SU-DHL-6 (cell line): Measurements from ENCODE around the gene ZNF385D.

Experiments
- H2AFZ ChIP-seq: fragments of 200-600 bp; sonication (generic); 2 replicates; pipeline ENCODE4 v1.6.1; 2014; ENCODE audit warnings: low read depth, mild to moderate bottlenecking, moderate library complexity, mixed read lengths, antibody characterized with exemption, low read length; ENCODE audit not compliant: severe bottlenecking
- H3F3A ChIP-seq: fragments of 200-600 bp; shearing (Covaris generic); 2 replicates; pipeline ENCODE4 v1.6.0; 2016; ENCODE audit warnings: antibody characterized with exemption, mild to moderate bottlenecking; ENCODE audit not compliant: insufficient read depth
- H3K27ac ChIP-seq: fragments of 200-600 bp; sonication (generic); 2 replicates; pipeline ENCODE4 v1.5.1; 2016; ENCODE audit warnings: low read depth, mild to moderate bottlenecking, low read length, moderate library complexity, mixed read lengths
- H3K27me3 ChIP-seq: fragments of 200-600 bp; sonication (generic), shearing (Covaris generic); 2 replicates; pipeline ENCODE4 v1.6.0; 2014; ENCODE audit warnings: mild to moderate bottlenecking, low read length
- H3K36me3 ChIP-seq: fragments of 200-600 bp; sonication (generic); 2 replicates; pipeline ENCODE4 v1.6.1; 2014; ENCODE audit warnings: mild to moderate bottlenecking, low read length, mixed read lengths
- H3K4me2 ChIP-seq: fragments of 300-600, 200-600 bp; shearing (Covaris generic), sonication (generic); 2 replicates; pipeline ENCODE4 v1.6.0; 2014; ENCODE audit warnings: low read length, low read depth, mild to moderate bottlenecking; ENCODE audit not compliant: poor library complexity, severe bottlenecking
- H3K4me3 ChIP-seq: fragments of 200-600 bp; sonication (generic); 2 replicates; pipeline ENCODE4 v1.5.1; 2014; ENCODE audit warnings: antibody characterized with exemption, low read length, mild to moderate bottlenecking, mixed read lengths; ENCODE audit not compliant: insufficient read depth, poor library complexity, severe bottlenecking
- H3K79me2 ChIP-seq: fragments of 200-600 bp; sonication (generic); 2 replicates; pipeline ENCODE4 v1.6.1; 2014; ENCODE audit warnings: mild to moderate bottlenecking, low read length, moderate library complexity; ENCODE audit not compliant: insufficient read depth
- H3K9ac ChIP-seq: fragments of 200-600 bp; sonication (generic); 2 replicates; pipeline ENCODE4 v1.7.0; 2014; ENCODE audit warnings: mild to moderate bottlenecking, low read length
- H3K9me2 ChIP-seq: fragments of 200-600 bp; sonication (generic); replicated peaks from 2 replicates; pipeline ENCODE4 v1.6.1; 2014; ENCODE audit warnings: low read length; ENCODE audit not compliant: insufficient read depth
- H3K9me3 ChIP-seq: fragments of 200-600 bp; sonication (generic); 2 replicates; pipeline ENCODE4 v1.6.1; 2014; ENCODE audit warnings: low read length, mixed read lengths; ENCODE audit not compliant: insufficient read depth
- H4K20me1 ChIP-seq: fragments of 200-600 bp; sonication (generic); 2 replicates; pipeline ENCODE4 v1.6.1; 2014; ENCODE audit warnings: low read depth, mild to moderate bottlenecking, antibody characterized with exemption, low read length, moderate library complexity, mixed read lengths
- CTCF ChIP-seq: fragments of 200-600 bp; sonication (generic); IDR thresholded peaks from one replicate; pipeline ENCODE4 v1.5.1; 2017; ENCODE audit warnings: antibody characterized with exemption, mild to moderate bottlenecking, low read length, moderate library complexity; ENCODE audit not compliant: insufficient read depth, poor library complexity, severe bottlenecking
- EZH2phosphoT487 ChIP-seq: fragments of 200-600 bp; sonication (generic), shearing (Covaris generic); conservative IDR thresholded peaks from 2 replicates; pipeline ENCODE4 v1.6.1; 2018; ENCODE audit warnings: mild to moderate bottlenecking, antibody characterized with exemption, low read length, moderate library complexity, mixed read lengths

The ZNF385D gene

DNA sequence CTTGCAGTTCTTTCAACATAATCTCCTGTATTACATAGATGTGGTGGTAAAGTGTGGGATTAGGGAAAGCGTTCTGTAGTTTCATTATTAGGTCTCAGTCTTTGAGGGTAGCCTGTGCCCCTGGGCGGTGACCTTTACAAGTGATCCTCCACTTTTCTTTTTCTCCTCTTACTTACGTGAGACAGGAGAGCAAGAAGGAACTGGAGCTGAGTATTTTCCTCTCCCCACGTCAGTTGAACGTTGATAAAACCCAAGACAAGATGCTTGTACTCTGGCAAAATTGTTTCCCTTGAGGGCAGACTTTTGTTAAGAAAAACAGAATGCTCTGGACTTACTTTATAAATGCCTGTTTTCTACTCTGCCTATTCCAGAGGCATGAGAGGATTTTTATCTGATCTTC, 378.7 kb downstream of the ZNF385D start:
- H3K9me3 ChIP-seq = no peaks in the 10 kb centered on the region
- no peaks in the 10 kb centered on the region for H3K36me3 ChIP-seq
- H3K4me2 ChIP-seq = no peak overlapping the region
- no peak overlapping the region for H3K9ac ChIP-seq
- no peaks in the 10 kb centered on the region for H3K79me2 ChIP-seq
- no peak overlapping the region for H2AFZ ChIP-seq
- TF ChIP-seq CTCF (no peak), EZH2phosphoT487 (no peak)
- no peak overlapping the region for H3K27ac ChIP-seq
- H3K9me2 ChIP-seq = no peaks in the 10 kb centered on the region
- H3K27me3 ChIP-seq = no peaks in the 10 kb centered on the region
- no peaks in the 10 kb centered on the region for H4K20me1 ChIP-seq
- no peaks in the 10 kb centered on the region for H3F3A ChIP-seq
- no peak overlapping the region for H3K4me3 ChIP-seq
